Skeletal muscle tissue (tissue), 4 donors: ENCODE results near the gene ASPHD1. TPM values are rescaled to one million over a fixed set of nuclear protein-coding genes. Genes with fewer than 3 reads are reported as not detected.
"Not testable (repeated sequence)": the region's sequence is repeated elsewhere in the genome, so short reads cannot be mapped to it uniquely, and the experiment has no call there.

ENCODE experiments used
- H3K27ac ChIP-seq: one replicate; pipeline ENCODE4 v1.7.0; 2013; ENCODE audit warnings: mild to moderate bottlenecking, low read depth, low read length, inconsistent platforms
- H3K27me3 ChIP-seq, 3 donors: one replicate each; pipeline ENCODE4 v1.7.0; 2013; ENCODE audit warnings: low read length in 3 of 3; ENCODE audit not compliant: control insufficient read depth in 3 of 3, insufficient read depth in 3 of 3
- H3K36me3 ChIP-seq, 3 donors: one replicate each; pipeline ENCODE4 v1.7.0; 2013; ENCODE audit warnings: low read length in 3 of 3; ENCODE audit not compliant: control insufficient read depth in 3 of 3, insufficient read depth in 3 of 3
- H3K4me1 ChIP-seq, 3 donors: one replicate each; pipeline ENCODE4 v1.7.0; 2013; ENCODE audit warnings: low read length in 3 of 3, mild to moderate bottlenecking in 3 of 3; ENCODE audit not compliant: control insufficient read depth in 3 of 3, insufficient read depth in 3 of 3
- H3K4me3 ChIP-seq, 3 donors: one replicate each; pipeline ENCODE4 v1.7.0; 2013; ENCODE audit warnings: low read length in 3 of 3
- H3K9ac ChIP-seq, 3 donors: one replicate each; pipeline ENCODE4 v1.7.0; 2013; ENCODE audit warnings: low read length in 3 of 3, mild to moderate bottlenecking in 3 of 3, moderate library complexity in 2 of 3, low read depth in 1 of 3
- H3K9me3 ChIP-seq, 3 donors: one replicate each; pipeline ENCODE4 v1.7.0; 2013; ENCODE audit warnings: low read length in 3 of 3; ENCODE audit not compliant: control insufficient read depth in 3 of 3
- total RNA-seq: library from RNA; depleted of rRNA; stranded (reverse); fragments of >200 nt; gene quantifications from one replicate; pipeline ENCODE4 v1.2.3, GENCODE V29; 2014
- donor health status: Osteomylitis.

Gene ASPHD1
- total RNA-seq, 1 donor from 2014 or later = not detected

DNA sequence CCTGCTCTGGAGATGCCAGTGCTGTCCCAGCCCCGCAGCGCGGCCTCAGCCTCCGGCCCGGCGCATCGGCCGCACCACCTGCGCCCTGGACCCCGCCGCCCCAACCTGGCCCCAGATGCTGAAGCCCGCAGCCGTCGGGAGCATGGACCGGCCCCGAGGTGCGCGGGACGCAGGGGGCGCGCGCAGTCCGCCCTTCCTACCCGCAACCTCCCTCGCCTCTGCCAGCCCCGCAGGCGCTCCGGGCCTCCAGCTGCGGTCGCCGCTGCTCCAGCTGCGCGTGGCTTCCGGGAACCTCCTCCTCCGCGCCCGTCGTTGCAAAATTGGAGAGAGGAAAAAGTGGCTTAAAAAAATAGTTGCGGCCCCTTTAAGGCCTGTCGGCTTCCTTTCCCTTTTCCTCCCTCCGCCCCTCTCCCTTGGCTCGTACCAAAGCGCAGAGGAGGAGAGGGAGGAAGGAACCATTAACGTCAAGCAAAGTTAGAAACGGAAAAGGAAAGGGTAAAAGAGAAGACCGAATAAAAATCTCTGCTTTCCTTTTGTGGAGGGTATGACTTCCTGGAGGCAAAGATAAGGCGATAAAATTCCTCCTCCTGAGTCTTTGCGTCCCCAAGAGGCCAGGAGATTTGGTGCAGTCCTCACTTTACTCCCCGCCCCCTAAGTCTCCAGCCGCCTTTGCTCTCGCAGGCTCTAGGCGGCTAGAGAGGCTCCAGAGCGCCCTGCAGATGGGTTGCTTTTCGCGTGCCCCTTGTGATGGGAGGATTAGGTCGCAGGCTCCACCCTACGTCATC, 37.2 kb upstream of the ASPHD1 start, which contains the start of gene CDIPT:
TSS of gene CDIPT (minus strand) at position 343 of the 785 bp plus-strand sequence. CDS start 369 bp downstream, outside the sequence.
- H3K9me3 ChIP-seq = no peaks in the 10 kb centered on the region
- H3K4me3 ChIP-seq = peak within 1 kb of the TSS; percentile 87 to 96 (median 93)
- H3K27ac ChIP-seq = peak within 1 kb of the TSS; percentile 88
- H3K27me3 ChIP-seq = no peaks in the 10 kb centered on the region
- H3K36me3 ChIP-seq = peaks cover 22 to 31% (median 24%) of the 10 kb centered on the region in 3 donors
- peak within 1 kb of the TSS; percentile 87 to 96 (median 93) for H3K9ac ChIP-seq
- peaks cover 16 to 25% (median 21%) of the 10 kb centered on the region in 3 donors for H3K4me1 ChIP-seq

DNA sequence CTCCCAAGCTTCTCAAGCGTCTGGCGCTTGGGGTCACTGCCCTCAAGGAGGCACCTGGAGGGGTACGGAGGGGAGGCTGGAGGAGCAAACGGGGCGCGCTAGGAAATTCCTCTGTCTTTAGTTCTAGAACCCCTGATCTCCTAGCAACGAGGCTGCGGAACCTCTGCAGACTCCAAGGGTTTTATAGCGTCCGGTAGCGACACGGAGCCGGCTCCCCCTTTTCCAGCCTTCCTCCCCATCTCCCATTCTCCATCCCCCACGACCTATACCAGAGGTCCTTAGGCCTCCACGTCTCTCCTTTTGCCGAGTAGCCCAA, 36.7 kb upstream of the ASPHD1 start:
- Histone ChIP-seq H3K9ac (peak overlapping the region in 1 of 3 donors; percentile 87), H3K4me3 (peak overlapping the region; percentile 61 to 96 (median 87)), H3K27ac (peak overlapping the region; percentile 88)

DNA sequence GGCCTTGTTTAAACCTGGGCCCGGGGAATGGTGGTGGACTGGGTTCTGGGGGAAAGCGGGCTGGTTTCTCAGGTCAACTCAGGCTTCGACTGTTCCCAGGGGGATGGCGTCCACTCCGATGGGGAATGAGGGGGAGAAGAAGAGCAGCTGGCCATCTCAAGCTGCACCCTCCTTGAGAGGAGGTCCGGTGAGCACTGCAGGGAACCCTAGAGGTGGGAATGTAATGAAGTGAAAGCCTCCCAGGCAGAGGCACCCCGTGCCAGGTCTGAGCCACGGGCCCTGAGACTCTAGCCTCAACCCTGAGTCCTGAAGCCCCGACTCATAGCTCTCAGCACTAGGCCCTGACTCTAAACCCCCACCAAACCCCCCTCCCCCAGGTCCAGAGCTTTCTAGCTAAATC, 36.1 kb upstream of the ASPHD1 start:
- H3K4me3 ChIP-seq = no peak overlapping the region
- peaks cover 16 to 25% (median 21%) of the 10 kb centered on the region in 3 donors for H3K4me1 ChIP-seq
- no peaks in the 10 kb centered on the region for H3K9me3 ChIP-seq
- no peak overlapping the region for H3K9ac ChIP-seq
- no peaks in the 10 kb centered on the region for H3K27me3 ChIP-seq
- no peak overlapping the region for H3K27ac ChIP-seq
- peaks cover 12 to 19% (median 17%) of the 10 kb centered on the region in 3 donors for H3K36me3 ChIP-seq

More for the DNA sequence above, 36.7 kb upstream of the ASPHD1 start:
- H3K4me1 ChIP-seq = peaks cover 16 to 25% (median 21%) of the 10 kb centered on the region in 3 donors
- no peaks in the 10 kb centered on the region for H3K27me3 ChIP-seq
- H3K9me3 ChIP-seq = no peaks in the 10 kb centered on the region
- H3K36me3 ChIP-seq = peaks cover 17 to 25% (median 23%) of the 10 kb centered on the region in 3 donors

DNA sequence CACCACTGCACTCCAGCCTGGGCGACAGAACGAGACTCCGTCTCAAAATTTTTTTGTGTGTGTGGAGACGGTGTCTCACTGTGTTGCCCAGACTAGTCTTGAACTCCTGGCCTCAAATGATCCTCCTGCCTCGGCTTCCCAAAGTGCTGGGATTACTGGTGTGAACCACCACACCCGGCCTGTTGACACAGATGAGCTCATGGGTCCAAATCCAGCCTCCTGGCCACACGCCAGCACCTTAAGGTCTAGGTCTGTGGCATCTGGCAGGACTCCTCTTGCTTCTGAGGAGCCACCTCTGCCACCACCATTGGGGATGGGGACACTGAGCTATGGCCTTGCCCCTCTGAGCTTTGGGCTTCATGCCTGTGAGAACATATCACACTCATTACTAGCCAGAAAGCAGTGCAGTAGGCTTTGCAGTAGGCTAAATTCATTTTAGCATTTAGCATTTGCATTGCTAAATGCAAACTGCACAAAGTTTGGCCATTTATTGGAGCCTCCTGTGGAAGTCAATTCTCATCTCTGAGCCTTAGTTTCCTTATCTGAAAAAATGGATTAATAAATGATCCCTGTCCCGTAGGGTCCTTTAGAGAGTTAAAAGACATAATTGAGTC, 31.8 kb upstream of the ASPHD1 start:
- Histone ChIP-seq H3K4me1 (peaks cover 3 to 4% (median 4%) of the 10 kb centered on the region in 3 donors), H3K9ac (no peak overlapping the region), H3K27ac (no peak overlapping the region), H3K36me3 (no peaks in the 10 kb centered on the region), H3K27me3 (peaks cover 0 to 6% (median 0%) of the 10 kb centered on the region in 3 donors), H3K4me3 (no peak overlapping the region), H3K9me3 (no peaks in the 10 kb centered on the region)

DNA sequence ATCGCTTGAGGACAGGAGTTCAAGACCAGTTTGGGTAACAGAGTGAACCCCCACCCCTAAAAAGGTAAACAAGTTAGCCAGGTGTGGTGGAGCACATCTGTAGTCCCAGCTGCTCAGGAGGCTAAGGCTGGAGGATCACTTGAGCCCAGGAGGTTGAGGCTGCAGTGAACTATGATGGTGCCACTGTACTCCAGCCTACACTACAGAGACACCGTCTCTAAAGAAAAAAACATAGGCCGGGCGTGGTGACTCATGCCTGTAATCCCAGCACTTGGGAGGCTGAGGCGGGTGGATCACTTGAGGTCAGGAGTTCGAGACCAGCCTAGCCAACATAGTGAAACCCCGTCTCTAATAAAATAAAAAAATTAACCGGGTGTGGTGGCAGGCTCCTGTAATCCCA, 31.2 kb upstream of the ASPHD1 start:
- H3K36me3 ChIP-seq, H3K4me1 ChIP-seq, H3K27me3 ChIP-seq, H3K4me3 ChIP-seq, H3K9me3 ChIP-seq, H3K27ac ChIP-seq, H3K9ac ChIP-seq: not testable (repeated sequence)

DNA sequence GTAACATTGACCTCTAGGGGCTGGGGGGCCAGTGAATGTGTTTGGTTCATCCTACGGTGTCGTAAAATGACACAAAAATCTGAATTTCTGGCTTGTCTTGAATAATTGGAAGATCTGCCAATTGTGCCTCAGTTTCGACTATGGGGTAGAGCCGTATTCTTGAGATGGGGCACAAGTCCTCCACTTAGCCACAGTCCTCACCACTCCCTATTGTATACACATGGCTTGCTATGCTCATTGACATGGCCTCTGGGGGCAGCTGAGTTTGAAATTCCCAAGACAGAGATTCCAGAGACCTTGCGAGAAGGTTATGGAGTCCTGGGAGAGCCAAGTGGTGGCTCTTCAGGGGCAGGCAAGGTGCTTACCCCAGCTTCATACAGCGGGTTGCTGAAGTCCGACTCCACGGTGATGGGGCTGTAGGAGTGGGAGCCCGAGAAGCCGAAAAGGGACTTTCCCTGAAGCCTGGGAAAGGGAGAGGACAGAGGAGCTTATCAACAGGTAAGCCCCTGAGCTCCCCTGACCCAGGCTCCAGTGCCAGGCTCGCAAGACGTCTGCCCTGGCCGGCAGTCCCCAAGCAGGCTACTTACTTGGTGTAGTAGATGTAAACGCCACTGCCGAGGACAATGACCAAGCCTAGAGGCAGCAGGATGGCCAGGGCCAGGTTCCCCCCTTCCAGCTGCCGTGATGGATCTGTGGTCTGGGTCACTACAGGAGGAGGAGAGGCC, 28.3 kb upstream of the ASPHD1 start:
- Histone ChIP-seq H3K9ac (no peak overlapping the region), H3K36me3 (no peaks in the 10 kb centered on the region), H3K27me3 (peaks cover 14 to 20% (median 16%) of the 10 kb centered on the region in 3 donors), H3K4me3 (no peak overlapping the region), H3K4me1 (no peaks in the 10 kb centered on the region), H3K9me3 (no peaks in the 10 kb centered on the region), H3K27ac (no peak overlapping the region)

DNA sequence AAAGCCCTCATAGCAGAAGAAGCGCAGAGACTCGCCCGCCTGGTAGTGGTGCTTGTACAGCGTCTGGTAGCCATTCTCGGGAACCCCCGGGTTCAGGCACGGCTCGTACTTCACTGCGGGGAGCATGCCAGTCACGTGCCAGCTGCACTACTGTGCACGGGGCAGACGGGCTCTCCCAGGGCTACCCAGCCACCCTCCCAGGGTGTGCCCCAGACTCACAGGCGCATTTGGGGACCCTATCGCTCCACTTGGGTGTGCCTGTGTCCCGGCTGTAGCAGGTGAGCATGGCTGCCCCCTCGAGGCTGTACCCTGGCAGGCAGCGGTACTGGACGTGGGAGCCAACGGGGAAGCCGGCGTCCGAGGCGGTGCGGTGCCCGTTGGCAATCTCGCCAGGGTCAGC, 27.0 kb upstream of the ASPHD1 start:
- Histone ChIP-seq H3K27ac (no peak overlapping the region), H3K36me3 (no peaks in the 10 kb centered on the region), H3K4me3 (no peak overlapping the region), H3K9me3 (peaks cover 0 to 2% (median 0%) of the 10 kb centered on the region in 3 donors), H3K4me1 (no peaks in the 10 kb centered on the region), H3K9ac (no peak overlapping the region), H3K27me3 (peaks cover 27 to 33% (median 29%) of the 10 kb centered on the region in 3 donors)

DNA sequence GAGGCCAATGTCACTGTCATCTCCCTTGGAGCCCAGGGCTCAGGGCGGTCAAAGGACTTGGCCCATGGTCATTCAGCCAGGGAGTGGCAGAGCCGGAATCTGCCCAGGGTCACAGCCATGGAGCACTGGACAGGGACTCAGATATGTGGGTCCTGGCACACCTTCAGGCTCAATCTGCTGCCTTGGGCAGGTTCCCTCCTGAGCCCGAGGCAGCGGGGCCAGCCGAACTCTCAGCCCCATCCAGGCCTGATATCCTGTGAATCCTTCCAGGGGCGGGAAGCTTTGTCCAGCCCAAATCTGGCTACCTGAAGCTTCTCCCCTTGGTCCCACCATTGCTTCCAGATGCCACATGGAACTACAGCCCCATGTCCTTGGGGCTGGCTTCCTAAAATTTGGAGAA, 25.1 kb upstream of the ASPHD1 start:
- no peak overlapping the region for H3K4me3 ChIP-seq
- H3K27me3 ChIP-seq = peaks cover 33 to 38% (median 37%) of the 10 kb centered on the region in 3 donors
- peaks cover 0 to 2% (median 0%) of the 10 kb centered on the region in 3 donors for H3K9me3 ChIP-seq
- no peak overlapping the region for H3K9ac ChIP-seq
- no peaks in the 10 kb centered on the region for H3K36me3 ChIP-seq
- H3K4me1 ChIP-seq = no peaks in the 10 kb centered on the region
- no peak overlapping the region for H3K27ac ChIP-seq

DNA sequence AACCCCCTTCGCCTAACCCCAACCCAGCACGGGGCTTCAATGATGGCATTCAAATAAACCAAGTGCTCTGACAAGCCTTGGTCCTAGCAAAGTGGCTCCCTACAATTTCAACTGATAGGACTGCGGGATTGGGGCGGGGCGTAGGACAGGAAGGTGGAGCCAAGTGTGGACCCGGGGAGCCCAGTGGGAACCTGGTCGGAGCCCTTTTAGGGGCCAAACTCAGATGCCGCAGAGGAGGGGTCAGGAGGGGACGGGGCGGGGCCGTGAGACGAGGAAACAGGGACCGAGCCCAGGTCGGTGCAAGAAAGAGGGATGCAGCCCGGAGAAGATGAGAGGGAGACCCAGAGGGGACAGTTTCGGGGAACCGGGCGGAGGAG, 24.1 kb upstream of the ASPHD1 start:
- H3K27me3 ChIP-seq = peaks cover 33 to 38% (median 37%) of the 10 kb centered on the region in 3 donors
- H3K27ac ChIP-seq = no peak overlapping the region
- no peak overlapping the region for H3K9ac ChIP-seq
- no peaks in the 10 kb centered on the region for H3K36me3 ChIP-seq
- no peak overlapping the region for H3K4me3 ChIP-seq
- no peaks in the 10 kb centered on the region for H3K4me1 ChIP-seq
- H3K9me3 ChIP-seq = peaks cover 0 to 2% (median 0%) of the 10 kb centered on the region in 3 donors
